NCI-H1694 treated with DMSO at 0.1 percent for 48 hours (cell line): Measurements from ENCODE around the gene MAS1.
A peak's percentile ranks its signal among the peaks of the same experiment; 100 is the strongest.
"Not testable (repeated sequence)": the region's sequence is repeated elsewhere in the genome, so short reads cannot be mapped to it uniquely, and the experiment has no call there.

Source experiments
- DNase-seq: peaks from one replicate; lab custom pipeline; 2025; lab: John Stamatoyannopoulos, UW

Gene MAS1

DNA sequence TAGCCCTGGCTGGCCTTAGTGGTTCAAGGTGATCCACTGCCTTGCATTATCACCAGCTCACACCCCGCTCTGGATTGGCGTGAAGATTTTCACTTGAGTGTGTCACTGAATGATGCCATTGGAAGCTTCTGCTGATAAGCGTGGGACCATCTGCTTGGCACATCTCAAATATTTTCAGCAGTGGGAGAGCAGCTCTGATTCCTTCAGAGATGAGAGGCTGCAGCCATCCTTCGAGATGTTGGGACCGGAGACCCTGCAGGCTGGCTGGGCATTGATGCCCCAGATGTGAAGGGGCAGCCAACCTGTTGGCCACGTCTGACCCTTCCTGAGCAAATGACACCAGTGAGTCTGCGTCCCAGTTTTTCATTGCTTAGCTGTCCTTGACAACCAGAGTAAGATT, at the start of gene MAS1:
Gene MAS1 (plus strand): TSS at position 197 of the 400 bp plus-strand sequence. CDS start 15,968 bp downstream, outside the sequence.
- DNase-seq: no peak

DNA sequence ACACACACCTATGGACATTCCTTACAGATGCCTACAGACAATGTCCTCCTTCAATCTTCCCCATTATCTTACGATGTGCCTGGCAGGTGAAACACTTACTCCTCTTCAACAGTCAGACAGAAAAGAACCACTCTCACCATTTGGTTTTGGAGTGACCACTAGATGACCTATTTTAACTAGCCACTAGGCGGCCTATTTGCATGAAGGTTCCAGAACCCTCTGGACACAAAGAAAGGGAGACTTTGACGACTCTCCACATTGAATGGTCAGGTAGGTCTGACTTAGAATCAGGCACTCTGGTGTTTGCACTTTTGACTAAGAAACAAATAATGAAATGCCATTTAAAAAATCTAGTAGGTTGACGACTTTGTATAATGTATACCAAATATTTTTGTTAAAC, 48.8 kb upstream of the MAS1 start:
- no peak for DNase-seq

DNA sequence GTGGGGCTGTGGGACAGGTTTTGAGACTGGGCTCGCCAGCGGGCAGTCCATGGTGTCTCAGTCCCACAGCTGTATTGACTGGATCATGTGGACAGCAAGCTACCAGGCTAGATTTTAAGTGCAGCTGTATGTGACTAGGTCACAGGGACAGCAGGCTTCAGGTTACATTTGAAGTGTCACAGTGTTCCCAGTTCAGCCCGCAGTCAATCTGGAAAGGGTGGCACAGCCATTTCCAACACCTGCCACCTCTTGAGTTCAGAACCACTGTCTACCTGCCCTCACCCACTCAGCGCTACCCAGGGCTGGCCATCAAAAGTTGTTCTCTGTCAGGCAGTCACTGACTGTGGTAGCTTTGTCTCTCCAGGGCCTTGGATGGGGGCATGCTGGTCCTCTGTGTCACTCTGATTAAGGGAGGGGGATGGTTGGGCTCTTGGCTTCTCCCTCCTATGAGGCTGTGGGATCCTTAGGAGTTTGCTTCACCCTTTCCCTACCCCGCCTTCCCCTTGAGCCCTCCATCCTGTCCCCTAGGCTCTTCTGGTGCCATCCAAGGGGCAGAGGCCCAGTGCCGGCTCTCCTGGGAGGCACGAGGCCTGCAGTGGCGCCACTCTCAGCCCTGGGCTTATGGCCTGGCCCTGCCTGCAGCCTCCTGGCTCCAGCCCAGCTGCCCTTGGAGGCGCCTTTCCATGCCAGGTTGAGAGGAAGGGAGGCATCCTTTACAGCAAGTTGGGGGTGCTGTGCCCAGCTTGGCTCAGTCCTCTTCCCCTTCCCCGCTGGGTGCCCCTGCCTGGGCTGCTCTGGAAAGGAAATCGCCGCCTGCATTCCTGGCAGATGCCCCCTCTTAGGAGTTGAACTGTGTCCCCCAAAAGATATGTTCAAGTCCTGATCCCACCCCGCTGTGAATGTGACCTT, 45.8 kb upstream of the MAS1 start:
- no peak for DNase-seq

DNA sequence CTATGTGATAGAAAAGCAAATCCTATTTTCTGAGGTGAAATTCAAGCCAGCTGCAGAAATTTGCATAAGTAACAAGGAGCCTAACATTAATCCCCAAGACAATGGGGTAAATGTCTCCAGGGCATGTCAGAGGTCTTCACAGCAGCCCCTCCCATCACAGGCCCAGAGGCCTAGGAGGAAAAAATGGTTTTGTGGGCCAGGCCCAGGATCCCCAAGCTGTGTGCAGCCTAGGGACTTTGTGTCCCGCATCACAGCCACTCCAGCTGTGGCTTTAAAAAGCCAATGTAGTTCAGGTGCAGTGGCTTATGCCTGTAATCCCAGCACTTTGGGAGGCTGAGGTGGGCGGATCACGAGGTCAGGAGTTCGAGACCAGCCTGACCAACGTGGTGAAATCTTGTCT, 42.2 kb upstream of the MAS1 start:
- not testable (repeated sequence) for DNase-seq

DNA sequence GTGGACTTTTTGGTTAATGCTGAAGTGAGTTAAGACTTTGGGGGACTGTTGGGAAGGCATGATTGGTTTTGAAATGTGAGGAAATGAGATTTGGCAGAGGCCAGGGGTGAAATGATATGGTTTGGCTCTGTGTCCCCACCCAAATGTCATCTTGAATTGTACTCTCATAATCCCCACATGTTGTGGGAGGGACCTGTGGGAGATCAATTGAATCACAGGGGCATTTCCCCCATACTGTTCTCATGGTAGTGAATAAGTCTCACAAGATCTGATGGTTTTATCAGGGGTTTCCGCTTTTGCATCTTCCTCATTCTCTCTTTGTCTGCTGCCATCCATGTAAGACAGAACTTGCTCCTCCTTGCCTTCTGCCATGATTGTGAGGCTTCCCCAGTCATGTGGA, 40.9 kb upstream of the MAS1 start:
- not testable (repeated sequence) for DNase-seq

DNA sequence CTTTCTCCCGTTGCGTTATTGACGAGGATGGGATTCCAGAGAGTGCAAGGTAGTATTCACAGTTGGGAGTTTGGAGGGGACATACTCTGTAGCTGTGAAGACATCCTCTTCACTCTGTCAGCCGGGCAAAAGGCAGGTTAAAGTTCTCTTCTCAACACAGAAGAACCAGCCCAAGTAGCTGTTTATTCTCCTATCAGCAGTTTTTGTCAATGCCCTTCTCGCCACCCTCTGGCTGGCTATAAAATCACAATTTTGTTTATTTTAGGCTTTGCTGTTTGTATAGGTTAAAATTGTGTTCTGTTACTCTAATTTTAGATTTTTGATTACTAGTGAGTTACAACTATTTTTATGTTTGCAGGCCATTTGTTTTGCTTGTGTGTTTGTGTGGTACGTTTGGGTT, 37.9 kb upstream of the MAS1 start:
- DNase-seq: no peak

DNA sequence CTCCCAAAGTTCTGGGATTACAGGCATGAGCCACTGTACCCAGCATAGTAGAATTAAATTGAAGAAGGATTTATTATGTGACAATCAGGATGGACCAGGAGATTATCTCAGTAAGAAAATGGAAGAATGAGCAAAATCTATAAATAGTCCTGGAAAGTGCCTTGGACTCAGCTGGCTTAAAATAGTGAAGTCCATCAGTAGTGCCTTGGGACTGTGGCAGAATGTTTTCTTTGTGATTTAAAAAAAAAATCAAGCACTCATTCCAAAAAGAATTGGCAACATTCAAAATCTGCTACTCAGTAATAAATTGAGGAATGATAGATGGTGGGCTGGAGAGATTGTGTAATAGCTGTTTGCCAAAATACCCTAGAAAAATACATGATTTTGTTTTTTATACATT, 37.0 kb upstream of the MAS1 start:
- no peak for DNase-seq

DNA sequence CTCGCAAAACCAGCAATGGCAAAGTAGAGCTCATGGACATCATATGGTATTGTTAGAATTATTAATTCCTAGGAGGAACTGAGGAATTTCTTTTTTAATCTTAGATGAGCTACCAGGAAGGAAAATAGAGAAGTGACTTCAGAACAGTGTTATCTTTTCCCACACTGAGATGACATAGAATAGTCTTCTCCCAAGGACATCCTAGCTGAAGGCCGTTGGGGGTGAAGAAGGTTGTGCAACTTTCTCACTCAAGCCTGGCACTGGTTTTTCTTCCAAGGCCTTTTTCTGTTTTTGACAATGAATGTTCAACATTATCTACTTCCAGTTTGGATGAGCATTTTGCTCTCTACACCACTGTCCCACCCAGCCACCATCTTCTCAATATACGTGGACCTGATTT, 35.8 kb upstream of the MAS1 start:
- DNase-seq: no peak

DNA sequence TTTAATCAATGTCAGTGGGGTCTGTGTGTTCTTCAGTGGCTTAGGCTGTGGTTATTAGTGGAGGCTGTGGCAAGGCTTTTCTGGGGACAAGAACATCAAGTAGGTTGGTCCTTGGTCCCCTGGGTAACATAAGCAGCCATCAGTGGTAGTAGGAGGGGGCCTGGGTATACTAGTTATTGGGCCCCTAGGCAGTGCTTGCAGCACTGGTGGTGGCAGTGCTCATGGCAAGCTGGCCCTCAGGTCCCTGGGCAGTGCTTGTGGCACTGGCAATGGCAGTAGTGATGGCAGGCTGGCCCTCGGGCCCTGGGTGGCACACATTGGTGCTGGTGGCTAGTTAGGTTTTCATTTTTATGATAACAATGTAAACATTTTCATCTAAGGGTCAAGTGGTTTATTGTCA, 32.5 kb upstream of the MAS1 start:
- no peak for DNase-seq

DNA sequence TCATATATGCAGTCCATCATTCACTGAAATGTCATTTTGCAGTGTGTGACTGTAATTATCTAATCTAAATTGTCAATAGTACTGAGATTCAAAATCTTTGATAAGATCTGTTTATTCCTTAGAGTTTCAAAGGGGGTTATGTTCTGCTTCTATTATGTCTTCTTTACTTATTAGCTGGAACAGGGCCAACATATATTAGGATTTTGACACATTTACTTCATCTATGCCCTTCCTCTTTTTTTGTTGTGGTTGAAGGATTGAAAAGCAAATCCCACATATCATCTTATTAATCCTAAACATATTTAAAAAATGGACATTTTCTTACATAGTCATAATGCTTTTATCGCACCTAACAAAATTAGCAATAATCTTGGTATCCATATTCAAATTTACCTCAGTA, 30.3 kb upstream of the MAS1 start:
- DNase-seq: no peak

DNA sequence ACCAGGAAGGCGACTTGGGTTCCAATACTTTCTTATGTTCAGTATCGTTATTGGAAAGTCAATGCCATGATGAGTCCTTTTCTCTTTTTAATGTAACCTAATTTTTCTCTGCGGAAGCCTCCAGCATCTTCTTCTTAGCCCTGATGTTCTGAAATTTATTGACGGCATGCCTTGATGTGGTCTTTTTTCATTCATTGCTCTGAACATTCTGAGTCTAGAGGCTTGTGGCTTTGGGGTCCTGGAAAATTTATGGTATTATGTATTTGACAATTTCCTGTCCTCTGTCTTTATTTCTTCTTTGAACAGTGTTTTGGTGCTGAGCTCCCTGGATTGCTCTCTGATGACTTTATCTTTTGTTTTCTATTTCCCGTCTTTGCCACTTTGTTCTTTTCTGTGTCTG, 28.7 kb upstream of the MAS1 start:
- no peak for DNase-seq

DNA sequence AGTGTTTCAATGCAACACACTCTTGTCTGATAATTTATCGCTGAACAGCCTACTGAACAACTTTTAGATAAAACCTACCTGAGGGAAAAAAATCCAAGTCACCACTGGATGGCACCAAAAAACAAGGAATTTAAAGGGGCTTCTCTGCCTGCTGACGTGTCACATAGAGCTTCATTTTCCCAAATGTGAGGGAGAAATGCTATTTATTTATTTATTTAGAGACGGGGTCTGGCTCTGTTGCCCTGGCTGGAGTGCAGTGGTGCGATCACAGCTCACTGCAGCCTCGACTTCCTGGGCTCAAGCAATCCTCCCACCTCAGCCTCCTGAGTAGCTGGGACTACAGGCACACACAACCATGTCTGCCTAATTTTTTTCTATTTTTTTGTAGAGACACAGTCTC, 27.4 kb upstream of the MAS1 start:
- peak; percentile 71 for DNase-seq

DNA sequence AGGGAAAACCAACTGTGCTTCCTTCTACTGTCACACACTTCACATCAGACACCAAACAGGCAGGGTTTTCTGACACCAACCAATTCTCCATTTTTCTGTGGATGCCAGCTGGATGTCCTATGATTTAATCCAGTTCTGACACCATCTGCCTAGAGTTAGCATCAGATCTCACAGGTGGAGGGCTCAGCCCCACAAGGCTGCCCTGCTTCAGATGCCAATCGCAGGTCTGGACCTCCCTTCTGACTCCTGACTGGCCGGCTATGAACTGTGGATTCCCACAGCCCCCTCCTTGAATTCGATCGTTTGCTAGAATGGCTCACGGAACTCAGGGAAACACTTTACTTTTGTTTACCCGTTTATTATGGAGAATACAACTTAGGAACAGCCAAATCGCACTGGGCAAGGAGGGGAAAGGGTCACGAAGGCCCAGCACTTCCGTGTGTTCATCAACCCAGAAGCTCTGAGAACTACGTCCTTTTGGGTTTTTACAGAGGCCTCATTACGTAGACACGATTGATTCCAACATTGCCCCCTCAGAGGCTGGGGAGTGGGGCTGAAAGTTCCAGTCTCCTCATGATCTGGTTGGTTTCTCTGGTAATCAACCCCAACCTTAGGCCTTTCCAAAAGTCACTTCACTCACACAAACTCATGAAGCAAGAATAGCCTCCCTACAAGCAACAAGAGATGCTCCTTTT, 25.4 kb upstream of the MAS1 start:
- peak; percentile 10 for DNase-seq

DNA sequence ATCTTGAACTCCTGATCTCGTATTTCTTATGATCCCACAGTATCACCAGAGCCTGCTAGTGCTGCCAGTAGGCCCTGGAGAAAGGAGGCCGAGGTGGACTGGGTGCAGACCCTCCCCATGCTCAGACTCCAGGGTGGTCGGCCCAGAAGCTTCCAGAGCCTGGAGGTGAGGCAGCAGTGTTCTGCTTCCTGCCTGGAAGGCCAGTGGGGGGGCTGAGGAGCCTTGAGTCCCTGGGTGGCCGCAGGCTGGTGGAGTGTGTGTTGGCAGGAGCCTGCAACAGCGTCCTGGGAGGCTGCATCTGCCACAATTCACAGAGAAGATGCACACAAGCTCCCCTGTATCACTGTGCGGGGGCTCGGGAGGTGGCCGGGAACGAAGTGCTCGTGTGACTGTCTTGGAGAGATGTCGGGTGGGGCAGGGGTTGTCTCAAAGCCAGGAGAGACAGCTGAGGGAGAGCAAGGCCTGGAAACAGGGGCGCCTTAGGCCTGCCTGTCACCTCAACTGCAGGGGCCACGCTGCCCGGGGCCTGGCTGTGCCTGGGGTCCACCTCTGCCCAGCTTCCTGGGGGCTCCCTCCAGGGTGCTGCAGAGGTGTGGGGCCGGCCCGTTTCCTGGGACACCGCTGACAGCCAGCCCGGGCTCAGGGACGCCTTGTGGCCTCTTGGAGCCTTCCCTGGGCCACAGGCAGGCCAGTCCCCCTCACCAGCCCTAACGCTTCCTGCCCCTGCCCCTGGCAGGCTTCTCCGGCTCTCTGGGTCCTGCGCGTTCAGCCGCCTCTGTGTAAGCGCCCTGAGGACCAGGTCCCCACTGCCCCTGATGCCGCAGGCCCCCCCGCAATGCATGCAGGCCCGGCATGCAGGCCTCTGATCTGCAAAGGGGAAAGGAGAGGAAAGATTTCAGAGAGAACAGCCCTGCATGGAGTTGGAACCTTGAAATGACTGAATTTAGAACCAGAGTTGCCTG, 24.2 kb upstream of the MAS1 start:
- DNase-seq: no peak

DNA sequence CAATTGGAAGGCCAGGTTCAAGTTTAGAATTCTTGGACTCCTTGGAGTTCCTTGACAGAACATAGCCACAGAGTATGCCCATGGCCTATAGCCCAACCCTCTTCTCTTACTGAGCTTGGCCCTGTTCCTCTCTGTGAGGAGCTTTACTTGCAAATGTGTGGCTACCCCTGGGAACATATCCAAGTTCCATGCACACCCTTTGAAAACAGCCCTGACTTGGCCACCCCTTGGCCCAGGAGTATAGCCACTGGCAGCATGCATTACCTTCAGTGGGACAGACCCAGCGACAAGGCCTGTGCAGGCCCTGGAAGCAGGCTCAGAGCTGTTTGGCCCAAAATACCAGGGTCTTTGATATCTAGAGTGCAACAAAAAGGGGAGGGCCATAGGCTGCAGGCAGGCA, 19.5 kb upstream of the MAS1 start:
- no peak for DNase-seq

DNA sequence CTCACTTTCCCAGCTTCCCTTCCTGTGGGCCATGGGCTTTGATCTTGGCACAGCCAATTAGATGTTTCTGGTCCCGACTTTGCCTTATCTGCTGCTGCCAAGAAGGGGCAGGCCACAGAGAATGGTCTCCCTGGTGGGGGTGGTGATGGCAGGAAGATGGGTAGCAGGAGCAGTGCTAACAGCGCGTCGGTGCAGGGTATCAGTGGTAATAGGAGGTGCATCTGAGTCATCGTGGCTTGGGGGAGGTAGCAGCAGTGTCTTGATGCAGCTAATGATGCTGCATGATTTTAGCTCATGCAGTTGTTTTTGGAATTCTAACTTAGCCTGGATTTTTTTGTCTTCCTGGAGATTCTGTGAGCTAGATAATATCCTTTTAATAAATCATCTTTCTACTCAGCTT, 18.9 kb upstream of the MAS1 start:
- DNase-seq: no peak

DNA sequence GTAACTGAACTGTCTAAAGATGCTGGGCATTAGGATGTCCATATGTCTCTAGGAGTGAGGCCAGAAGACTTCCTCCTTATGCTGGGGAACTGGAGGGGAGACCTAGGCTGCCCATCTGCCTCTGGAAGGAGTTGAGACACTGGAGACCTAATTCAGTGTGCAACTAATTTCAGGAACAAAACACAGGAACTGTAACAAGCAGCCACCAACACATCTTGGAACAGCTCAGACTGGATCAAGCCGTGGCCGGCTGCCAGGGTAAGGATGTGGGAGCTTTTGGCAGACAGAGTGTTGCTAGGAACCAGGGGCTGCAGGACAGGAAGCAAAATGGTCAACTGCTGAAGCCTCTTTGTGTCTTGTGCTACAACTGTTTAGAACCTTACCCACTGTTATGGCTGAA, 16.4 kb upstream of the MAS1 start:
- DNase-seq: no peak

DNA sequence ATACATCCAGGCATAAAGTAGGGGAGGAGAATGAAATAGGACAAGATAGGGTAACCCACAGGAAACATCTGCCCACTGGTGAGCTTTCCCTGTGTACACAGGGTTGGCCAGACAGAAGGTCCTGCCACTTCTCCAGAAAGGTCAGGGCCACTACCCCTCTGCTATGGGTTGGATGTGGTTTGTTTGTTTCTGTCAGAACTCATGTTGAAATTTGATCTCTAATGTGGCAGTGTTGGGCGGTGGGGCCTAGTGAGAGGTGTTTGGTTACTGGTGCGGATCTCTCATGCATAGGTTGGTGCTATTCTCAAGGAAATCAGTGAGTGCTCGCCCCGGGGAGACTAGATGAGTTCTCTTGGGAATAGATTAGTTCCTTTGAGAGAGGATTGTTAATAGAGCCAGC, 15.6 kb upstream of the MAS1 start:
- DNase-seq: no peak

DNA sequence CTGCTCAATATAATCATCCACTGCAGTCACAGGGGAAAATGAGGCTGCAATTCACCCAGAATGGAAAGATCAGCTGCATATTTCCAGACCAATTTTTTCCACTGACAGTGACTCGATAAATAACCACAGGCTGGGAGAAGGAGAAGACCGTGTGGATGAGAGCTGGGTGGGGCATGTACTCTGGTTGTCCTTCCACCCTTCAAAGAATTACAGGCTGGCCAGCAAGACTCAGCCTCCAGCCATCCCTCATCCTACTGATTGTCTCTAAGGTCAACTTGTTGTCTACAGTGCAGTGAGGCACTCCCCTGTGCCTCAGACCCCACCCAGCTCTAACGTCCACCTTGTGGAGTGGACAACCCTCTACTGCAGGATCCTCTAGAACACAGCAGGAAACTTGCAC, 14.5 kb upstream of the MAS1 start:
- DNase-seq: no peak

DNA sequence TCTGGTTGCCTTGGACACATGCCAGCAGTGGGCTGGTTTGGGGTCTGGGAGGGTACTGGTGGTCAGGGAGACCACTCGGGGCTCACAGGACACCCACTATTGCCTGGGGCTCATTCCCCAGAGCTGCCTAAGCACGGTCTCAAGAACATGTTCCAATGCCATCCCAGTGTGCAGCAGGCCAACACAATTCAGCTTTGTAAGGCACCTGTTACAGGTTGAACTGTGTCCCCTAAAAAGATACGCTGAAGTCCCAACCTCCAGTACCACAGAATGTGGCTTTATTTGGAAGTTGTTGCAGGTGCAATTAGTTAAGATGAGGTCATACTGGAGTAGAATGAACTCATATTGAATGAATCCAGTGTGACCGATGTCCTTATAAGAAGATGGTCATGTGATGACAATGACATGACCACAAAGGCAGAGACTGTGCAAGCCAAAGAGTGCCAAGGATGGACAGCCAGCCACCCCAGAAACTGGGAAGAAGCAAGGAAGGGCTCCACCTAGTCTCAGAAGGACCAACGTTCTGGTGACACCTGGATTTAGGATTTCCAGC, 13.5 kb upstream of the MAS1 start:
- DNase-seq: no peak

DNA sequence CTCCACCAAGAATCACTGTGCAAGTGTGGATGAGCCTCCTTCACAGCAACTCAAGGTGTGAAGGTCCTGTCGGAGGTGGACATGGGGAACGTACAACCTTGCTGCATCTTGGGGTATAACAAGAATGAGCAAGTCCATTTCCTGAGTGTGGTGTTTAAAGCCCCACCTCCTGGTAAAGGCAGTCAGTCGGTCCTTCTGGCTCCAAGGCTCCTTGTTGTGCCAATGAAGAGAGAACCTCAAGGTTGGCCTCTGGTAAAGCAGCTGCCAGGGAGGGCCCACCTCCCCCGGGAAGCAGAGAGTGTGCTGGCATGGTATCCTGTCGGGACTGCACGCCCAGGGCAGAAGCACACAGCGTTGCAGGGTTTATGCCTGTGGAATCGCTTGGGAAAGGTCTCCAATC, 12.4 kb upstream of the MAS1 start:
- no peak for DNase-seq

DNA sequence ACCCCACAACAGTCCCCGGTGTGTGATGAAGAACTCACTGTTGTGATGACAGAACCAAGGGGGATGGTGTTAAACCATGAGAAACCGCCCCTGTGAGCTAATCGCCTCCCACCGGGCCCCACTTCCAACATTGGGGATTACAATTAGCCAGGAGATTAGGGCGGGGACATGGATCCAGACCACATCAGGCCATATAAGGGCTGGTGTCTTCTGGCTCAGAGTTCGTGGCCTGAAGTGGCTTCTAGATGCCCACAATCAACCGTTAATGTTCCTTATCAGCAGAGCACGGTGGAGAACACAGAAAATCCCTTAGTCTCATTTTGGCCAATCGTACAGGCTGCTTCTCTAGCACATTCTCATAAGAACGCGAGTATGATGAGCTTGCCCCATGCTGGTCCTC, 10.9 kb upstream of the MAS1 start:
- no peak for DNase-seq
